ENCODE data around the gene GTPBP8. TPM values are rescaled to one million over a fixed set of nuclear protein-coding genes. Genes with fewer than 3 reads are reported as not detected.

GTPBP8 gene
- total RNA-seq, 1 donor from 2014 or later: 21.6 TPM

Other genes with a start within 250 kb of the GTPBP8 start
- gene CD200R1L, start 144.1 kb upstream of the GTPBP8 start, total RNA-seq: not detected in 2 replicates
- not detected in 2 replicates for gene CD200R1, start 15.9 kb upstream of the GTPBP8 start, total RNA-seq
- not detected in 2 replicates for gene BOC, start 220.6 kb downstream of the GTPBP8 start, total RNA-seq

Measured in lung microvascular endothelial cell (primary cell).